GM18526 (cell line): ENCODE results near the gene ALDOA.

Experiments
- POLR2A ChIP-seq: IDR thresholded peaks from 3 replicates; pipeline ENCODE4 v1.6.1; 2011; ENCODE audit not compliant: insufficient read length; ENCODE audit errors: extremely low read depth

The ALDOA gene

GRCh38 chr16:30065102-30065942 lies at the start of gene ALDOA:
Gene ALDOA (plus strand): TSS chr16:30065760. CDS start chr16:30066898, 1,138 bp downstream.
- peak; percentile 92 for TF ChIP-seq POLR2A

GRCh38 chr16:30016555-30017276 lies 48.8 kb upstream of the ALDOA start:
- no peak for TF ChIP-seq POLR2A

- TF ChIP-seq POLR2A = no peak
Observed at GRCh38 chr16:30017277-30017656, 48.3 kb upstream of the ALDOA start.

GRCh38 chr16:30018731-30019158 lies 46.8 kb upstream of the ALDOA start:
- no peak for TF ChIP-seq POLR2A

- TF ChIP-seq POLR2A = no peak
Observed at GRCh38 chr16:30022887-30023286, 42.7 kb upstream of the ALDOA start, which contains the start of gene C16orf92. Gene C16orf92 (plus strand): TSS chr16:30023198. CDS start chr16:30023341, 143 bp downstream.

- no peak for TF ChIP-seq POLR2A
Observed at GRCh38 chr16:30023586-30023985, 42.0 kb upstream of the ALDOA start.

- no peak for TF ChIP-seq POLR2A
Observed at GRCh38 chr16:30024451-30024850, 41.1 kb upstream of the ALDOA start.

GRCh38 chr16:30025156-30025555 lies 40.4 kb upstream of the ALDOA start:
- no peak for TF ChIP-seq POLR2A

GRCh38 chr16:30025574-30025973 lies 40.0 kb upstream of the ALDOA start:
- TF ChIP-seq POLR2A = no peak

- no peak for TF ChIP-seq POLR2A
Observed at GRCh38 chr16:30026449-30026848, 39.1 kb upstream of the ALDOA start.

GRCh38 chr16:30027588-30028437 lies 37.7 kb upstream of the ALDOA start:
- TF ChIP-seq POLR2A = no peak

- no peak for TF ChIP-seq POLR2A
Observed at GRCh38 chr16:30028438-30029076, 37.0 kb upstream of the ALDOA start.

- no peak for TF ChIP-seq POLR2A
Observed at GRCh38 chr16:30030011-30030685, 35.4 kb upstream of the ALDOA start.

- no peak for TF ChIP-seq POLR2A
Observed at GRCh38 chr16:30030841-30031413, 34.6 kb upstream of the ALDOA start, which contains the start of gene TLCD3B. Gene TLCD3B (minus strand): TSS chr16:30031271. CDS start chr16:30030527, 744 bp downstream.
